Astrocyte (in vitro differentiated cells and primary cell): ENCODE data around the gene GINS2. TPM values are rescaled to one million over a fixed set of nuclear protein-coding genes. Genes with fewer than 3 reads are reported as not detected.

ENCODE experiments used
- DNase-seq: peaks from one replicate; pipeline ENCODE4 v3.0.0-alpha.2; 2010; ENCODE audit warnings: low read depth
- FAIRE-seq: peaks from 2 replicates; lab custom pipeline; 2011; peaks lifted over from hg19 to GRCh38; lab: Jason Lieb, UNC
- H2AFZ ChIP-seq: 2 replicates; pipeline ENCODE4 v1.6.0; 2012; ENCODE audit warnings: low read depth, low read length, inconsistent platforms
- H3K27ac ChIP-seq: 2 replicates; pipeline ENCODE4 v1.5.1; 2011; ENCODE audit warnings: low read depth, low read length, inconsistent platforms
- H3K27me3 ChIP-seq: 2 replicates; pipeline ENCODE4 v1.6.0; 2011; ENCODE audit warnings: low read length, inconsistent platforms; ENCODE audit not compliant: insufficient read depth
- H3K36me3 ChIP-seq: 2 replicates; pipeline ENCODE4 v1.5.1; 2011; ENCODE audit warnings: low read length, inconsistent platforms; ENCODE audit not compliant: insufficient read depth
- H3K4me1 ChIP-seq: 2 replicates; pipeline ENCODE4 v1.5.1; 2011; ENCODE audit warnings: low read length, inconsistent platforms; ENCODE audit not compliant: insufficient read depth
- H3K4me2 ChIP-seq: 2 replicates; pipeline ENCODE4 v1.6.0; 2012; ENCODE audit warnings: low read length, inconsistent platforms
- H3K4me3 ChIP-seq: 2 replicates; pipeline ENCODE4 v1.5.1; 2011; ENCODE audit warnings: low read depth, mild to moderate bottlenecking, low read length, inconsistent platforms; ENCODE audit not compliant: insufficient read depth
- H3K79me2 ChIP-seq: 2 replicates; pipeline ENCODE4 v1.6.0; 2012; ENCODE audit warnings: mild to moderate bottlenecking, low read length, inconsistent platforms; ENCODE audit not compliant: insufficient read depth
- H3K9ac ChIP-seq: 2 replicates; pipeline ENCODE4 v1.6.0; 2012; ENCODE audit warnings: mild to moderate bottlenecking, low read length, inconsistent platforms
- H3K9me3 ChIP-seq: 2 replicates; pipeline ENCODE4 v1.5.1; 2012; ENCODE audit warnings: low read depth, mild to moderate bottlenecking, low read length, inconsistent platforms; ENCODE audit not compliant: insufficient read depth
- H4K20me1 ChIP-seq: 2 replicates; pipeline ENCODE4 v1.6.0; 2012; ENCODE audit warnings: low read length, inconsistent platforms; ENCODE audit not compliant: insufficient read depth
- H3K27ac Mint-ChIP-seq: one replicate; pipeline ENCODE4 v1.8.0; 2021; ENCODE audit warnings: mild to moderate bottlenecking, mixed read lengths; ENCODE audit not compliant: unreplicated experiment
- H3K27me3 Mint-ChIP-seq: one replicate; pipeline ENCODE4 v1.8.0; 2021; ENCODE audit warnings: low read depth, mixed read lengths; ENCODE audit not compliant: unreplicated experiment
- H3K36me3 Mint-ChIP-seq: one replicate; pipeline ENCODE4 v1.8.0; 2021; ENCODE audit warnings: low read depth, mixed read lengths; ENCODE audit not compliant: unreplicated experiment
- H3K4me1 Mint-ChIP-seq: one replicate; pipeline ENCODE4 v1.8.0; 2021; ENCODE audit warnings: low read depth, mixed read lengths; ENCODE audit not compliant: unreplicated experiment
- H3K4me3 Mint-ChIP-seq: one replicate; pipeline ENCODE4 v1.8.0; 2021; ENCODE audit warnings: mild to moderate bottlenecking, moderate library complexity, mixed read lengths; ENCODE audit not compliant: unreplicated experiment
- H3K9me3 Mint-ChIP-seq: one replicate; pipeline ENCODE4 v1.8.0; 2021; ENCODE audit warnings: mild to moderate bottlenecking, mixed read lengths; ENCODE audit not compliant: unreplicated experiment
- CTCF ChIP-seq: IDR thresholded peaks from 2 replicates; pipeline ENCODE4 v1.5.1; 2011; ENCODE audit warnings: low read depth, mild to moderate bottlenecking, inconsistent platforms, low read length, moderate library complexity; ENCODE audit not compliant: insufficient read depth
- EZH2 ChIP-seq: IDR thresholded peaks from 2 replicates; pipeline ENCODE4 v1.6.1; 2012; ENCODE audit warnings: mild to moderate bottlenecking, low read length, inconsistent platforms; ENCODE audit not compliant: insufficient read depth
- total RNA-seq: library from RNA; stranded (reverse); gene quantifications from 2 replicates; pipeline ENCODE4 v1.2.1, GENCODE V29; 2021

Gene GINS2
- total RNA-seq, 1 donor from 2014 or later: 3.4 TPM

- peaks cover 31% of the 10 kb centered on the region for H4K20me1 ChIP-seq
- peaks cover 34% of the 10 kb centered on the region for H3K36me3 Mint-ChIP-seq
- peaks cover 15% of the 10 kb centered on the region for H3K36me3 ChIP-seq
Observed at GRCh38 chr16:85668676-85669424, 19.9 kb downstream of the GINS2 start.

GRCh38 chr16:85667841-85668413 lies 20.8 kb downstream of the GINS2 start:
- Mint-ChIP-seq H3K4me3 (no peak overlapping the region), H3K9me3 (no peaks in the 10 kb centered on the region), H3K27me3 (no peaks in the 10 kb centered on the region), H3K27ac (no peak overlapping the region), H3K36me3 (peaks cover 36% of the 10 kb centered on the region), H3K4me1 (peaks cover 5% of the 10 kb centered on the region)
- no peak overlapping the region for H2AFZ ChIP-seq
- no peaks in the 10 kb centered on the region for H3K79me2 ChIP-seq
- no peak overlapping the region for H3K4me2 ChIP-seq
- peaks cover 15% of the 10 kb centered on the region for H3K36me3 ChIP-seq
- TF ChIP-seq CTCF: no peak
- TF ChIP-seq EZH2: no peak
- FAIRE-seq: no peak
- H3K9ac ChIP-seq: no peak overlapping the region
- DNase-seq: no peak
- peaks cover 30% of the 10 kb centered on the region for H4K20me1 ChIP-seq
- no peaks in the 10 kb centered on the region for H3K27me3 ChIP-seq
- no peak overlapping the region for H3K27ac ChIP-seq
- no peaks in the 10 kb centered on the region for H3K4me1 ChIP-seq
- H3K4me3 ChIP-seq: no peak overlapping the region
- H3K9me3 ChIP-seq: no peaks in the 10 kb centered on the region

More at GRCh38 chr16:85668676-85669424, 19.9 kb downstream of the GINS2 start:
- Histone ChIP-seq H3K4me3 (no peak overlapping the region), H3K27ac (no peak overlapping the region), H3K9ac (no peak overlapping the region), H3K4me2 (no peak overlapping the region), H3K4me1 (peaks cover 4% of the 10 kb centered on the region), H2AFZ (no peak overlapping the region), H3K79me2 (no peaks in the 10 kb centered on the region), H3K9me3 (no peaks in the 10 kb centered on the region), H3K27me3 (no peaks in the 10 kb centered on the region)
- FAIRE-seq (no peak), DNase-seq (no peak)
- Mint-ChIP-seq H3K9me3 (no peaks in the 10 kb centered on the region), H3K4me3 (no peak overlapping the region), H3K4me1 (peaks cover 5% of the 10 kb centered on the region), H3K27me3 (no peaks in the 10 kb centered on the region), H3K27ac (no peak overlapping the region)
- TF ChIP-seq CTCF (no peak), EZH2 (no peak)

- Histone ChIP-seq H4K20me1 (peaks cover 33% of the 10 kb centered on the region), H3K4me2 (no peak overlapping the region), H3K27me3 (no peaks in the 10 kb centered on the region), H3K4me3 (no peak overlapping the region), H3K4me1 (no peaks in the 10 kb centered on the region), H2AFZ (no peak overlapping the region), H3K27ac (no peak overlapping the region), H3K36me3 (peaks cover 15% of the 10 kb centered on the region), H3K9ac (no peak overlapping the region), H3K79me2 (no peaks in the 10 kb centered on the region), H3K9me3 (no peaks in the 10 kb centered on the region)
- H3K4me1 Mint-ChIP-seq: peaks cover 5% of the 10 kb centered on the region
- TF ChIP-seq CTCF (no peak), EZH2 (no peak)
- H3K9me3 Mint-ChIP-seq: no peaks in the 10 kb centered on the region
- H3K4me3 Mint-ChIP-seq: no peak overlapping the region
- DNase-seq: no peak
- H3K27me3 Mint-ChIP-seq: no peaks in the 10 kb centered on the region
- H3K27ac Mint-ChIP-seq: no peak overlapping the region
- peaks cover 37% of the 10 kb centered on the region for H3K36me3 Mint-ChIP-seq
- no peak for FAIRE-seq
Observed at GRCh38 chr16:85667261-85667660, 21.5 kb downstream of the GINS2 start.
